Lung (tissue), 16 donors: ENCODE measurements around the gene ADM. TPM values are rescaled to one million over a fixed set of nuclear protein-coding genes. Genes with fewer than 3 reads are reported as not detected.

Experiments
- ATAC-seq: fragments of 200-7000 bp; cut with Tn5 transposase; one replicate; pipeline ENCODE4 v1.9.1; 2020; ENCODE audit warnings: moderate number of reproducible peaks; ENCODE audit not compliant: insufficient read depth, low FRiP score
- DNase-seq, 3 donors: peaks; one replicate each; pipeline ENCODE4 v3.0.0-alpha.2; 2013 to 2017
- H3K27ac ChIP-seq, 2 donors: one replicate each; pipeline ENCODE4 v1.5.1; 2013; ENCODE audit warnings: mild to moderate bottlenecking in 2 of 2, moderate library complexity in 2 of 2, control low read depth in 1 of 2, inconsistent platforms in 1 of 2, low read depth in 1 of 2, low read length in 1 of 2
- H3K27me3 ChIP-seq, 3 donors: one replicate each; pipeline ENCODE4 v1.5.1; 2013; ENCODE audit warnings: low read length in 2 of 3; ENCODE audit not compliant: control insufficient read depth in 3 of 3, insufficient read depth in 3 of 3
- H3K36me3 ChIP-seq, 4 donors: one replicate each; pipeline ENCODE4 v1.5.1; 2013; ENCODE audit warnings: low read length in 4 of 4, mild to moderate bottlenecking in 1 of 4, moderate library complexity in 1 of 4; ENCODE audit not compliant: control insufficient read depth in 4 of 4, insufficient read depth in 4 of 4
- H3K4me1 ChIP-seq, 5 donors: one replicate each; pipeline ENCODE4 v1.5.1; 2013; ENCODE audit warnings: low read length in 5 of 5, mild to moderate bottlenecking in 2 of 5, moderate library complexity in 1 of 5; ENCODE audit not compliant: control insufficient read depth in 5 of 5, insufficient read depth in 5 of 5
- H3K4me3 ChIP-seq: one replicate; pipeline ENCODE4 v1.5.1; 2013; ENCODE audit warnings: mild to moderate bottlenecking, control low read depth, moderate library complexity
- H3K9ac ChIP-seq, 2 donors: one replicate each; pipeline ENCODE4 v1.5.1; 2013; ENCODE audit warnings: low read length in 2 of 2, control low read depth in 1 of 2; ENCODE audit not compliant: insufficient read depth in 1 of 2
- H3K9me3 ChIP-seq, 4 donors: one replicate each; pipeline ENCODE4 v1.5.1; 2013; ENCODE audit warnings: low read length in 3 of 4, mild to moderate bottlenecking in 1 of 4, moderate library complexity in 1 of 4; ENCODE audit not compliant: control insufficient read depth in 4 of 4, insufficient read depth in 3 of 4
- WGBS, 2 donors: extraction: QIAGEN DNeasy Blood & Tissue Kit; methylation state at CpG; one replicate each; pipeline ENCODE4 v1.1.7; 2013; 5-methylcytosine and 5-hydroxymethylcytosine counted together
- long read RNA-seq, 5 donors: transcript quantifications; one replicate each; lab custom pipeline, GENCODE V29; 2026
- polyA plus RNA-seq, 2 donors: library from polyadenylated mRNA; stranded (reverse); fragments of 200-250 nt; gene quantifications; one replicate each; pipeline ENCODE4 v1.2.1, GENCODE V29; 2013
- total RNA-seq, 2 donors: library from RNA; depleted of rRNA in 1 of 2; stranded (reverse); fragments of >200 nt in 1 of 2; gene quantifications; one replicate each; pipeline ENCODE4 v1.2.1, GENCODE V29; 2014 to 2021
- TF ChIP-seq, protein P1 (sequence below): IDR thresholded peaks from 2 replicates; pipeline ENCODE4 v1.5.1; 2012; ENCODE audit warnings: mild to moderate bottlenecking; ENCODE audit errors: control extremely low read depth, extremely low read depth
- donor health status: control.
- donor health status: control.
- donor health status: Bipolar disorder and iron deficiency.
- donor health status: healthy.
- donor health status: DM: yes; HTN: yes; CAD: no.

Gene ADM, protein sequence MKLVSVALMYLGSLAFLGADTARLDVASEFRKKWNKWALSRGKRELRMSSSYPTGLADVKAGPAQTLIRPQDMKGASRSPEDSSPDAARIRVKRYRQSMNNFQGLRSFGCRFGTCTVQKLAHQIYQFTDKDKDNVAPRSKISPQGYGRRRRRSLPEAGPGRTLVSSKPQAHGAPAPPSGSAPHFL
- total RNA-seq: 10 to 100 TPM; 43.6 to 45.9 TPM
- polyA plus RNA-seq: 100 to 1,000 TPM in 1 of 2 donors, 10 to 100 TPM in 1; 16.2 to 349 TPM
- long read RNA-seq, donor 1, partial matches to known transcripts: 0 of 2 reads
- long read RNA-seq, donor 1, other reads (novel, unspliced or antisense): 0 of 2 reads
- long read RNA-seq, donor 2, partial matches to known transcripts: 0 of 3 reads
- long read RNA-seq, donor 2, other reads (novel, unspliced or antisense): 0 of 3 reads
- long read RNA-seq, donor 3, partial matches to known transcripts: 0 of 4 reads
- long read RNA-seq, donor 3, other reads (novel, unspliced or antisense): 0 of 4 reads
- long read RNA-seq, donor 4, partial matches to known transcripts: 0 of 2 reads
- long read RNA-seq, donor 4, other reads (novel, unspliced or antisense): 0 of 2 reads
- long read RNA-seq, donor 5, transcript ADM-201 (4 exons, 1,885 nt): major isoform, 5 of 6 reads
- long read RNA-seq, donor 5, partial matches to known transcripts: 0 of 6 reads
- long read RNA-seq, donor 5, other reads (novel, unspliced or antisense): 0 of 6 reads

DNA sequence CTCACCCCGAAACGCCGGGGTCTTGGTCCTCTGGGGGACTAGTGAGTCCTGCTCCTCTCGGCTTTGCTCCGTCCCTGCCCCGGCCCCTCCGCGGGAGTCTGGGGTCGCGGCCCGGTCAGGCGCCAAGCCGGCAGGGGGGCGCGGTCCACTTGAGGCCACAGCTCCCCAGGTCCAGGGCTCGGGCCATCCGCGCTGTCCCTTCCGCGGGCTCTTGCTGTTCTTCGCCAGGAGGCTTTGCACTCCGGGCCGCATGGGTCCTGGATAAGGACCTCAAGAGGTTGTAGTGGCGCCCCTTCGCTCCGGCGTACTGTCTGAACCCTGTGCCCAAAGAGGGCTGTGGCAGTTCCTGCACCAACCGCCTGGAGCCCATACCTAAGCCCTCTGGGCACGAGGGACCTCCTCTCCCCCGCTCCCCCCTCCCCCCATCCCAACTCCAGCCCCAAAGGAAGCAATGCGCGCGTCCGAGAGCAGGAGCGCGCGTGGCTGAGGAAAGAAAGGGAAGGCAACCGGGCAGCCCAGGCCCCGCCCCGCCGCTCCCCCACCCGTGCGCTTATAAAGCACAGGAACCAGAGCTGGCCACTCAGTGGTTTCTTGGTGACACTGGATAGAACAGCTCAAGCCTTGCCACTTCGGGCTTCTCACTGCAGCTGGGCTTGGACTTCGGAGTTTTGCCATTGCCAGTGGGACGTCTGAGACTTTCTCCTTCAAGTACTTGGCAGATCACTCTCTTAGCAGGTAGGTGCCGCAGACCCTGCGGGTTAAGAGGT lies at the start of gene ADM:
Gene ADM, plus strand, starts transcription at position 579 of the 767 bp plus-strand sequence. CDS start 628 bp downstream, outside the sequence.
- ATAC-seq (peak; percentile 29), DNase-seq (peak; percentile 88 to 93 (median 90))
- Histone ChIP-seq H3K36me3 (no peaks in the 10 kb centered on the region), H3K4me1 (peaks cover 3 to 72% (median 11%) of the 10 kb centered on the region in 5 donors), H3K4me3 (peak within 1 kb of the TSS; percentile 63), H3K27me3 (peaks cover 0 to 14% (median 13%) of the 10 kb centered on the region in 3 donors), H3K9ac (peak within 1 kb of the TSS in 1 of 2 donors; percentile 76), H3K27ac (peak within 1 kb of the TSS; percentile 79 to 89), H3K9me3 (no peaks in the 10 kb centered on the region)
- TF ChIP-seq, protein P1, sequence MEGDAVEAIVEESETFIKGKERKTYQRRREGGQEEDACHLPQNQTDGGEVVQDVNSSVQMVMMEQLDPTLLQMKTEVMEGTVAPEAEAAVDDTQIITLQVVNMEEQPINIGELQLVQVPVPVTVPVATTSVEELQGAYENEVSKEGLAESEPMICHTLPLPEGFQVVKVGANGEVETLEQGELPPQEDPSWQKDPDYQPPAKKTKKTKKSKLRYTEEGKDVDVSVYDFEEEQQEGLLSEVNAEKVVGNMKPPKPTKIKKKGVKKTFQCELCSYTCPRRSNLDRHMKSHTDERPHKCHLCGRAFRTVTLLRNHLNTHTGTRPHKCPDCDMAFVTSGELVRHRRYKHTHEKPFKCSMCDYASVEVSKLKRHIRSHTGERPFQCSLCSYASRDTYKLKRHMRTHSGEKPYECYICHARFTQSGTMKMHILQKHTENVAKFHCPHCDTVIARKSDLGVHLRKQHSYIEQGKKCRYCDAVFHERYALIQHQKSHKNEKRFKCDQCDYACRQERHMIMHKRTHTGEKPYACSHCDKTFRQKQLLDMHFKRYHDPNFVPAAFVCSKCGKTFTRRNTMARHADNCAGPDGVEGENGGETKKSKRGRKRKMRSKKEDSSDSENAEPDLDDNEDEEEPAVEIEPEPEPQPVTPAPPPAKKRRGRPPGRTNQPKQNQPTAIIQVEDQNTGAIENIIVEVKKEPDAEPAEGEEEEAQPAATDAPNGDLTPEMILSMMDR: peak; percentile 37
- 1% methylated on average over 44 to 48 of the region's 48 CpGs for WGBS, 2 donors

- Histone ChIP-seq H3K9me3 (no peaks in the 10 kb centered on the region), H3K4me3 (no peak overlapping the region), H3K36me3 (no peaks in the 10 kb centered on the region), H3K4me1 (peaks cover 0 to 11% (median 5%) of the 10 kb centered on the region in 5 donors), H3K27me3 (no peaks in the 10 kb centered on the region), H3K27ac (no peak overlapping the region), H3K9ac (no peak overlapping the region)
- TF ChIP-seq, protein P1: no peak
- DNase-seq (no peak), ATAC-seq (no peak)
- WGBS, 2 donors: 50 to 56% methylated on average over 3 of the region's 3 CpGs
These were observed 49.3 kb upstream of the ADM start for GRCh38 chr11:10255388-10256125.

- DNase-seq (no peak), ATAC-seq (no peak)
- Histone ChIP-seq H3K9ac (no peak overlapping the region), H3K27ac (no peak overlapping the region), H3K4me3 (no peak overlapping the region), H3K27me3 (no peaks in the 10 kb centered on the region), H3K4me1 (peaks cover 0 to 11% (median 5%) of the 10 kb centered on the region in 5 donors), H3K9me3 (no peaks in the 10 kb centered on the region), H3K36me3 (no peaks in the 10 kb centered on the region)
- 87 to 94% methylated on average over 4 of the region's 4 CpGs for WGBS, 2 donors
- TF ChIP-seq, protein P1: no peak
These were observed 47.4 kb upstream of the ADM start for GRCh38 chr11:10257478-10257877.
